HG02763 (cell line): ENCODE results near the gene ATP1B3.
A peak's percentile ranks its signal among the peaks of the same experiment; 100 is the strongest.
"Not testable (repeated sequence)": the region's sequence is repeated elsewhere in the genome, so short reads cannot be mapped to it uniquely, and the experiment has no call there.

Experiments
- ATAC-seq: cut with Tn5 transposase; IDR thresholded peaks from one replicate; pipeline ENCODE4 v1.9.1; 2021; ENCODE audit warnings: mild to moderate bottlenecking, moderate library complexity; ENCODE audit not compliant: unreplicated experiment

Gene ATP1B3

DNA sequence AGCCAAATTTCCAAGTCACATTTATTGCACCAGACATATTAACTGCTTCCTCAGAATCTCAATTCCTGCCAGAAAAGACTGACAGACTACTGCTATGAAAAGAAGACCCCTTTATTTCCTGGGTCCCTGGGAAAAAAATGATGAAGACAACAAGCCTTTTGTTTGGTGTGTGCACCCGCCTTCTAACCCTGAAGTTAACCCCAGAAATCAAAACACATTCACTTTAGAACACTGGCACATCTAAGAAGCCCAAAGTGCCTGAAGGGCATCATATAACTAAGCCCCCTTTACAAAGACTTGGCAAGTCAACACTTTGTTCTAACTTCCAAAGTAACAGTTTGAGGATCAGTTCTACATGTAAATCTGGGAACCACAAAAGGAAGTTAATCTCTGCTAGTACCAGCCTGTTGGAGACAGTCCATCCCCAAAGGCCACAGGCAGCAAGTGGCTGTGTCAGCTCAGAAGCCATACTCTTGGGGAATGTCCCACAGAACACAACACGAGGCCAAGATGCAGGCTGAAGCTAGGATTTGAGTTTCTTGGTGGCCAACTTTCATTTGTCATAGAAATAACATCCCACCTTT, 16.3 kb upstream of the ATP1B3 start:
- ATAC-seq = no peak

DNA sequence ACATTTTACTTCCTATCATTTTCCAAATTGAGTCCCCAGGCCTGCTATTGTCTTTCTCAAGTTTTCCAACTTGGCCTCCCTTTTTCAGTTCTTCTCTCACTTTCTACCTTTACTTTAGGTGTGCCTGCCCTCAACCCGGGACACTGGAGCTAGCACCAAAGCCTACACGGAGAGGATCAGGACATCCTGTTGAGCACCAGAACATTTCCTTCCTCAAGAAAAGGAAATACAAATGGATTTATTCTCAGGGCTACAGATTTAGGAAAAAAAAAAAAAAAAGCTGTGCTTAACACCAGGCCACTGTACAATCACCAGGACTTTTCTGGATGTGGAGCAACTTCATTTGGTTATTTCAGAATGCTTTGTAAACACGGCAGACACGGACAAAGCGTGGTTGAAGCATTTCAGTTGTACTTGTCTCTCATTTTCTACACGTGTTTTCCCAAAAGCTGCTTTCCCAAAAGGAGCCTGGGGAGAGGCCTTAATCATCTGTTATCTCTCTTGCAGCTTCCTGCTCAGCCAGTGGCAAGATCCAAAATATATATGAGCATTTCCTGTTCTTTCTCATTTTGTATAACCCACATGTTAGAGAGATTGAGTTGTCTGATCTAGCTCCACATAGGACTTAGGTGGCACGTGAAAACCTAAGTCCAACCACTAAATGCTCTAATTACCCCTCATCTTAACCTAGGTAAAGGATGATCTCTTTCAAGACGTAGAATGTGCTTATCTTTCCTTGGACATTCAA, 15.5 kb upstream of the ATP1B3 start:
- ATAC-seq = no peak

DNA sequence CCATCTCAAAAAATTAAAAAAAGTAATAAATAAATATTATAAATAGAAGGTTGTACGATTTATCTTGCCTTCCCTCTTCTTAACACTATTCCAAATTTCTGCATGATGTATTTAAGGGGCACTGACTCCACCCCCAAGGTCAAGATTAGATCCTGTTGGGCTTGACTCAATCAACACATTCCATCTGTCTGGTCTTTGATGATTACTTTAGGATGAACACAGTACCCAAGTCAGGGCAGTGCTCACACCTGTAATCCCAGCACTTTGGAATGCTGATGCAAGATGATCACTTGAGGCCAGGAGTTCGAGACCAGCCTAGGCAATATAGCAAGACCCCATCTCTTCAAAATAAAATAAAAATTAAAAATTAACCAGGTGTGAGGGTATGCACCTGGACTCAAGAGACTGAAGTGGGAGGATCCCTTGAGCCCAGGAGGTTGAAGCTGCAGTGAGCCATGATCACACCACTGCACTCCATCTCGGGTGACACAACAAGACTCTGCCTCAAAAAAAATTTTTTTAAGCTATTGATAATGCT, 14.1 kb upstream of the ATP1B3 start:
- ATAC-seq = no peak

DNA sequence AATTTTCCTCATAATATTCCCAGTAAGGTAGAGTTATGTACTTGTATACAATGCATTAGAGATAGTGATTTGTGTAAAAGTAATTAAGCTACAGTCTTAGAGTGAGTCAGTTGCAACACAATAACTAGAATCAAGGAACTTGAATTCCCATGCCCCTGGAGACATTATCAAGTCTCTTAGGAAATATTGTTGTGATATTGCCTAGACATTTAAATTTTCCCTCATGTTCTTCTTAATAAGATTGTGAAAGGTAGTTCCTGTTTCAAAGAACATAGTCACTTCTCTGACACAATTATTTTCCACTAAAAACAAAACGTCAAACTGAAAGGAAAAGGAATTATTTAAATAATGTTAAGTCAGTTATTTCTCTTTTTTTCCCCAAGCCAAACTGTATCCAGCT, 13.0 kb upstream of the ATP1B3 start:
- ATAC-seq = no peak

DNA sequence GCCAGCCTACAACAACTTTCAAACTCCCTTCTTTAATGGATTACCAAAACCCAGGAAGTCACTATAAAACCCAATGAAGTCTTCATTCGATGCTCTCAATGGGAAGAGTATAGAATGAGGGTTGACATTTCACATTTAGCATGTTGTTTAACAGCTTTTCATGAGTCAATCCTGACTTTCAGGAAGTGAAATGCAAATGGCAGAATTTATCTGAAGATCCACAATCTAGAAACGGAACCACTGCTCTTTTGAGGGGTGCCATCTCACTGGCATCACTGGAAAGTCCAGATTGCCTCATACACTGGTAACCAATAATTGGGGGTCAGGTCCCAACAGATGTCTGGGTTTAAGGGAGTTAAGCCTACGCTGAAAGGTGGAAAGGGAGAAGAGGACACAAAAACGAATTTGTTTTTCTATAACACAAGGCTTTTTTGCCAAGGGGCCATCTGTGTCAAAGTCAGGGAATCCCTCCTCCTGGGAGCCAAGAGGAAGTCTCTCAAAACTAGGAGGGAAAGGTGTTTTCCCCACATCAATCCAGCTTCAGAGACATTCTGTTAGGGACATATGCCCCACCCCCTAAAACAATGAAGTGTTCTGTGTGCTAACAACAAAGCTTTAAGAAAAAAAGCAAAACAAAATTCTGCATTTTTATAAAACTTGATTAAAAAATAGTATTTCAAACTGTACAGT, 12.0 kb upstream of the ATP1B3 start:
- ATAC-seq = no peak

DNA sequence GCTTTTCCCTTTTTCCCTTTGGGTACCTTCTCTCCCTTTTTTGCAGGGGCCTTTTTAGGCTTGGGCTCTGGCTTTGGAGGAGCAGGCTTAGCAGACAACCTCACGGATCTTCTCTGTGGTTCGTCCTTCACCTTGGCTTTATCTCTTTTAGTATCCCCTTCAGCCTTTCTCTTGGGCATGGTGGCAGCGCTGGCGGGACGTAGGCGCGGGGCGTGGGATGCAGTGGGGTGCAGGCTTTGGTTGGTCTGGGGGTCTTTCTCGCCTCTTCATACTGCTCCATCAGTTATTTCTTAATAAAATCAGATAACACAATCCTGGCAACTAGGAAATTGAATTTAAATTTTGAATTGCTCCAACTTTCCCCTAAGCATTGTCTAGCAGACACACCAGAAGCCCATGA, 11.3 kb upstream of the ATP1B3 start:
- no peak for ATAC-seq

DNA sequence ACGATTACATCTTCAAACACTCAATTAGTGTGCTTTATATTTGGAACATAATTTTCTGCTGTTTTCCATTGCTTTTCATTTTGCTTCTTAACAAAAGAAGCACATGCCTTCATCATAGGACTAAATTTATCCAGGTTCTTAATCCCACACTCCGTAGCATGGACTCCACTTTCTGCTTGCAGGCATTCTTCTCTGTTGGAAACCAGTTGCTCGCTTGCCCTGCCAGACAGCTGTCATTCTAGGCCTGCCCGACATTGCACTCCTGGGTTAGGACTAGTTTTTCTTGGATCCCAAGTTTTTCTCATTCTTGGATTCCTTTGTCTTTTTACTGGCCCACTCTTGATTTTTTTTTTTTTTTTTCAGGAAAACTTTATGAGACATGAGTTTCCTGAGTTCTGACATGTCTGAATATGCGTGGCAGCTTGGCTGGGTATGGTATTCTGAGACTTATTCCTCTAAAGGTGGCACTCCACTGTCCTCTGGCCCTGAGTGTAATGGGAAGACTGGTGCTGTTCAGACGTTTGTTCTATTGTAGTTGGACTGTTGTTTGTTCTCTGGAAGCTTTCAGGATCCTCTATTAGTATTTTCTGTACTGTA, 6.3 kb upstream of the ATP1B3 start:
- ATAC-seq = no peak

DNA sequence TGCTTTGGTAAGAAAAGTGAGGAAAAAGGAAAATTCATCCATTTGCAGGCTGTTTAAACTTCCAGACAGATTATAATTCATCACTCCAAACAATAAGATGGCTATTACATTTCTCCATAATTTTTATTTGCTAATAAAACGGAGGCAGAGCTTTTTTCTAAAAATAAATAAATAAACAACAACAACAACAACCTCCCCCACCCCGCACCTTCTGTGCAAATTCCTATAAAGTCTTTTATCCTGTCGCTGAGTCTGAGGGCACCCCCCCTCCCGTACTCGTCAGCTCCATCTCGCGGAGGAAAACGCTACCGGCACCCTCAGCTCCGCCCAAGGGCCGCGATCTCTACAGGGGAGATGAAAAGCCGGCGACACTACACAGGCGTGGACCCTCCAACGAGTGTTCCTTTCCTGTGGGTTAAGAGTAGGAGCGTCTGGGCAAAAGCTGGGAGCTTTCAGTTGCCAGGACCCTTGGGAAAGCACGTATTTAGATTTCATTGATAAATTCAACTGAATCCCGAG, 1.0 kb upstream of the ATP1B3 start:
- peak; percentile 49 for ATAC-seq

DNA sequence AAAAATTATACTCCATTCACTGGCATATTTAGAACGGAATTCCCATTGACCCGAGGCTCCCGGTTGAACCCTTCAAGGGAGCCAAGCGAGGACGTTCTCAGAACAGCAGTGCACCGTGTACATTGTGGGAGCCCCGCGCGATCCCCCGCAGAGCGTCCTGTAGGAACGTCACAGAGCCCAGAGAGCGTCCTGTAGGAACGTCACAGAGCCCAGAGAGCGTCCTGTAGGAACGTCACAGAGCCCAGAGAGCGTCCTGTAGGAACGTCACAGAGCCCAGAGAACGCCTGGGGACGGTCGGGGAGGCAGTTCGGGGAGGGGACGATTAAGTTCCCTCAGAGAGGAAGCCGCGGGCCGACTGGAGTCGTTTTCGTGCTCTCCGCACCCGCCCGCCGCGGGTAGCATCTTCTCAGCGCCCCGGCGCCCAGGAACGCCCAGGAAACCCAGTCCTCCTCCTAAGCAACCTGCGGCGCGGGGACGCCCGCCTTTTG, 506 bp upstream of the ATP1B3 start:
- peak; percentile 34 for ATAC-seq

DNA sequence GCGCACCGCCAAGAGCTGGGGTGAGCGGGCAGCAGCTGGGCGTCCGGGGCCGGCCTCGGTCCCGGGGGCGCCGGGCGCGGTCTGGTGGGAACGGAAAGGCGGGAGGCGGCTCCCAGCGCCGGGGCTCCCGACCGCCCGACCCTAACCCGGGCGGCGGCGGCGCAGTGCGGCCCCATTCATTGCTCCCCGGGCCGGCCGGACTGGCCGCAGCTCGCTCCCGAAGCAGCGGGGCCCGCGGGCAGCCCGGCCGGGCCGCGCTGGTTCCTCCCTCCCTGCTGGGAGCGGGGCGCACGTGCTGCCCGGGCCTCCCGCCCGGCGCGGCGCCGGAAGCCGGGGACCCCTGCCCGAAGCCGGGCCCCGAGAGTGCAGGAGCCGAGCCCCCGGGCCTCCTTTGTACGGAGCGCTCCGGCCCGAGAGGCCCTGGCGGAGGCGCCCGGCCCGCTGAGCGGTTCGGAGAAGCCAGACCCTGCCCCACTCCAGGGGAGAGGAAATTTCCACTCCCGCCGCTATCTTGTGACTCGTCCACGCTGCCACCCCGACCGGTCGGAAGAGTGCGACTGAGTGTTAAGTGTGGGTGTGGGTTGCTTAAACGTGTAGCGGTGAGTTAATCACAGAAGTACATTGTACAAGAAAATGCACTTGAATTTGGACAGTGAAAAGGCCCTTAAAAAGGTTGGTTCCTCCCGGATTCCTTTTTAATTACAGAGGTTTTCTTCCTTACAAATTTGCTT, 613 bp downstream of the ATP1B3 start:
- ATAC-seq = peak; percentile 23

DNA sequence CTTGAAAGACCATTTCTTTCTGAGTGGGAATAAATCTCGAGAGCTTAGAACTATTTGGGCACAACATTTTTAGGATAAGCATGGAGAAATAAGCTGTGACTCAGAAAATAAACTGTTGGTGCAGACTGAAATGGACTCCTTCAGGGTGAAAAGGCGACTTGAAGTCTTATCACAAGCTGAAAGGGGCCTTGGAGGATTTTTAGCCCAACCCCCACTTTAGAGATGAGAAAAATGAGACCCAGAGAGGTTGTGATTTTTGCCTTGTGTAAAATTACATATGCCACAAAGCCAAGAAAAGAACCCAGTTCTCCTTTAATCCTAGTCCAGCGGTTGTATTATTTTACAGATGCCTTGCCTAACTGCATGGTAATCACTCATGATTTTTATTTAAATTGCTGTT, 1.5 kb downstream of the ATP1B3 start:
- no peak for ATAC-seq

DNA sequence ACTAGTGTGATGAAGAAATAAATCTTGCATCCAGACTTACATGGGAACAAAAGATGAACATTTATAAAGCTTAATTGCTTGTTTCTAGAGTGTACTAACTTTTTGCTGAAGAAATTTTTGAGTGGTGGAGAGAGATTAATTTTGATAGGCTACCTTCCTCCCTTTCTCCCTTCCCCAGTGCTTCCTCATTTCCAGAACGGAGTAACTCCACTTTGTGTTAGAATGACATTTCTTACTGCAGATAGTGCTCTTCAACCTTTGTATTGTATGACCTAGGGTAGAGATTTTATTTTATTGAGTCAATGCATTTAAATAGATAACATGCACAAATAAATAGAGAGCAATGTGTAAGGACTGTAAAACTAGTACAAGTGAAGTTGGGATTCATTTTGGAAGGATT, 1.9 kb downstream of the ATP1B3 start:
- no peak for ATAC-seq

DNA sequence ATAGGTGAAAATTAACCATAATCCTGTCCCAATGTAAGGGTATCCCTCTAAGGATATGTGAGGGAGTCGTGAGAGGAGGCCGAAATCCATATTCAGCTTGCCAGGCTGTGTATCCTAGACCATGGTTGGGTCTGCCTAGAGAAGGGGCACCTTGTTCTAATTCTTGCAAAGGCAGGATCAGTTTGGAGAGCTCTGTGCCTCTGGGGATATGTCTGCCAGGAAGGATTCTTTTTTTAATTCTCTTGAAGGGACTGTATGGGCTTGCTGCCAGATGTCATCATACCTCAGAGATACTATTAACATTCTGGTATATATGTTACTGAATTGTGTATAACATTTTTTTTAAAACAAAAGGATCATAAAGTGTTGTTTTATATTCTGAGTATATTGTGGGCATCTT, 2.4 kb downstream of the ATP1B3 start:
- ATAC-seq = no peak

DNA sequence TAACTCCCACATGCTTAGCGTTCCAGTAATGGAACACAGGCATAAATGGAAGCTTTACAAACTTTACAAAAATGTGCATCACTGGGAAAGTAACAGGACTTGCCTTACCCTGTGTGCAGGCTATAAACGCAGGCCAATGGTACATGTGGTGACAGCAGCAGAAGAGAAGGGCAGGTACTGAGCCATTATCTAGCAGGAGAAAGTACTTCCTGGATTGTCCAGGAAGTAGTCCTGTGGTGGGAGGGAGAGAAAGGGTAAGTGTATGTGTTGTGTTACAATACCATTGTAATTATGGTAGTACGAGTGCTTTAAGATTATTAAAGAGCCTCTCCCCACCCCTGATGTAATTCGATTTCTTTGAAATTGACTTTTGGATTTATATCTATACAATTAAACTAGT, 5.3 kb downstream of the ATP1B3 start:
- ATAC-seq = no peak

DNA sequence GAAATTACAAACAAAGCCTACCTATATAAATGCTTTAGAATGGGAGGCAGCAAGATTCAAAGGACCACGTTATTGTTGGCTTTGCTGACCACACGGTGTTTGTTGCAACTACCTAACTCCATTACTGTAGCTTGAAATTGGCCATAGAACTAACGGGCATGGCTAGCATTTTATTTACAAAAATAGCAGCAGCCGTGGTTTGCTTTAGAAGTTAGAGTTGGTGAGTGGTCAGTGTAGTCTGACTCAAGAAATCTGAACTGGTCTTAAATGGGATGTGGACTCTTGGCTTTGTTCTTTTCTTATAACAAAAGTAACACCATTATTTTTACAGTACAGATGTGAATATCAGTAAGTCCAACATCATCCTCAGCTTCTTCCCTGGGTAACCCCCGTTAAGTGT, 10.6 kb downstream of the ATP1B3 start:
- ATAC-seq = no peak

DNA sequence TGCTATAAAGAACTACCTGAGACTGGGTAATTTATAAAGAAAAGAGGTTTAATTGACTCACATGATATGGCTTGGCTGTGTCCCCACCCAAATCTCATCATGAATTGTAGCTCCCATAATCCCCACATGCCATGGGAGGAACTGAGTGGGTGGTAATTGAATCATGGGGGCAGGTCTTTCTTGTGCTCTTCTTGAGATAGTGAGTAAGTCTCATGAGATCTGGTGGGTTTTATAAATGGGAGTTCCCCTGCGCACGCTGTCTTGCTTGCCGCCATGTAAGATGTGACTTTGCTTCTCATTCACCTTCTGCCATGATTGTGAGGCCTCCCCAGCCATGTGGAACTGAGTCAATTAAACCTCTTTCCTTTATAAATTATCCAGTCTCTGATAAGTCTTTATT, 12.1 kb downstream of the ATP1B3 start:
- not testable (repeated sequence) for ATAC-seq

DNA sequence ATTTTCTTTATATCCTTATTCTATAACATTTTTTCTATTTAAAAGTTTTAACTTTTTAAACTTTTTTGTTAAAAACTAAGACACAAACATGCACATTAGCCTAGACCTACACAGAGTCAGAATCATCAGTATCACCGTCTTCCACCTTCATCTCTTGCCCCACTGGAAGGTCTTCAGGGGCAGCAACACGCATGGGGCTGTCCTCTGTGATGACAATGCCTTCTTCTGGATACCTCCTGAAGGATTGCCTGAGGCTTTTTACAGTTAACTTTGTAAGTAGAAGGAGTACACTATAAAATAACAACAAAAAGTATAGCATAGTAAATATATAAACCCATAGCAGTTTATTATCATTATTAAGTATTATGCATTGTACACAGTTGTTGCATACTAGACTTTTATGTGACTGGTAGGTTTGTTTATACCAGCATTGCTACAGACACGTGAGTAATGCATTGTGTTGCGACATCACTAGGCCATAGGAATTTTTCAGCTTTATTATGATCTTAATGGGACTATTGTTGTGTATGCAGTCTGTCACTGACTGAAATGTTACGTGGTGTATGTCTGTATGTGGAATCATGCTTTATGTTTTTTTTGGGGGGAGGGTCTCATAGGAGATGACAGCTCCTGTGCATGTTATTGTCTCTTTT, 18.2 kb downstream of the ATP1B3 start:
- ATAC-seq = no peak

DNA sequence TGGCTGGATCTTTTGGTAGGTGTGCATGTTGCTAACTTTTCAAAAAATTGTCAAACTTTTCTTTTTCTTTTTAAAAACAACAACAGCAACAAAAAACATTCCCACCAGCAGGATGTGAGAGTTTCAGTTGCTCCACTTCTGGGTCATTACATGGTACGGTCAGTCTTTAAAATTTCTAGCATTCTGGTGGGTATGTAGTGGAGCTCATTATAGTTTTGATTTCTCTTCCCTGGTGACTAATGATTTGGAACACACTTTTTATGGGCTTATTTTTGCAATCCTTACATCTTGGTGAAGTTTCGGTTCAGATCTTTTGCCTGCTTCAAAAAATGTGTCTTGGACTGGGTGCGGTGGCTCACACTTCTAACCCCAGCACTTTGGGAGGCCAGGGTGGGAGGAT, 19.3 kb downstream of the ATP1B3 start:
- ATAC-seq = no peak

DNA sequence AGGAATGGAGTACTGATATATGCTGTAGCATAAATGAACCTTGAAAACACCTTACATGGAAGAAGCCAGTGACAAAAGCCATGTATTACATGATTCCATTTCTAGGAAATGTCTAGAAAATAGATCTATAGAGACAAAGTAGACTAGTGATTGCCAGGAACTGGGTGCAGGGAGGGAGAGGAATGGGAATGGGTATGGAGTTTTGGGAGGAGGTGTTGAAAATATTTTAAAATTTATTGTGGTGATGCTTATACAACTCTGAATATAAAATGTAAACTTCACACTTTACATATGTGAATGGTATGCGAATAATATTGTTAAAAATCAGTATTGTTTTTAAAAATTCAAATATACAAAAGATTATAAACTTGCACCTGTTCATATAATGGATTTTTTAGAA, 22.5 kb downstream of the ATP1B3 start:
- no peak for ATAC-seq

DNA sequence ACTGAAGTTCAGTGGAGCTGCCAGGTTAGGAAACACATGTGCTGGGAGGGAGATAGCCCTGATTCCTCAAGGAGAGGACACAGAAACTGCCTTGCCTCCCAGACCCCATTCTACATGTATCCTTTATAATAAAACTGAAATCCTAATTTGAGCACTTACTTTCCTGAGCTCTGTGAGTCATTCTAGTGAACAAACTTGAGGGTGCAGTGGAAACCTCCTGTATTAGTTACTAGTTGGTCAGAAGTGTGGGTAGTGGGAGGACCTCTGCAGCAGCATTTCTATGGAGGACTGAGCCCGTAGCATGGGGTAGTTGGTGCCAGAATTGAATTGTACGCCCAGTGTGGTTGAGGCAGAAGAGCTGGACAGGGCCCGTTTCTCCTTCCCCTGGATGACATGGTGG, 23.9 kb downstream of the ATP1B3 start:
- no peak for ATAC-seq
